ENCODE measurements around the gene AQP2. TPM values are rescaled to one million over a fixed set of nuclear protein-coding genes. Genes with fewer than 3 reads are reported as not detected.

AQP2 gene
- total RNA-seq, 1 donor from 2014 or later: not detected

GRCh38 chr12:50006280-50006679 is 55.7 kb downstream of the AQP2 start:
- H3K27ac Mint-ChIP-seq (ENCODE audit: unreplicated experiment): no peak overlapping the region
- peaks cover 6% of the 10 kb centered on the region for H3K4me1 Mint-ChIP-seq (ENCODE audit: unreplicated experiment)

DNA sequence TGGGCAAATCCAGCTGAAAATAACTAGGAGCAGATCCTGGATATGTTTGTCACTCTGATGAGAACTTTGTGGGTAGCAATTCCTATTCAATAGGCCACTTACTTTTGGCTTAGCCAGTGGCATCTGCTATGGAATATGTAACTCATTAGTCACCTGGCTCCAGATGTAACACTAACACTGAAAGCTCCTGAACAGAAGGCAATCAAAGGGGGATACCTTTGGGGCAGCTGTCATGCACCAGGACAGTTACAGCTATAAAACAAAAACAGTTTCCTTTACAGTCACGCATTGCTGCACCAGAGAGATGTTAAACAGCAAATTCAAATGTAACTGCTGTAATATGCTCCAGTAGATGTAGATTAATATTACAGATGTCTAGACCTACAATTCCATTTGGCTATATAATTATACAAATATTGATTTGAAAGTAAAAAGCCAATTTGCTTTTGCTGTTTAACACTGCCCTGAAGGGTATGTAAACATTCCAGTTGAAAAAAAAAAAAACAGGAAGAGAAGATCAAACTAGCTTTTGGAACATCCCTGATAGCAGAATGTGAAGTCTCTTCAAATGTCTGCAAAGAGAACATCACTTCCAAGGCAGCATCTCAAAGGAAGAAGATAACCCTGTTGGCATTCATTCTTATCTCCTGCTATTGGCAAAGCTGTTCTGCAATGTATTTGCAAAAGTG is 56.4 kb downstream of the AQP2 start:
- DNase-seq (ENCODE audit: extremely low spot score, unreplicated experiment): no peak
- H3K4me1 Mint-ChIP-seq (ENCODE audit: unreplicated experiment): peaks cover 6% of the 10 kb centered on the region
- H3K27me3 Mint-ChIP-seq (ENCODE audit: unreplicated experiment): no peaks in the 10 kb centered on the region
- peaks cover 4% of the 10 kb centered on the region for H3K36me3 Mint-ChIP-seq (ENCODE audit: unreplicated experiment)
- H3K27ac Mint-ChIP-seq (ENCODE audit: unreplicated experiment): peak overlapping the region; percentile 53
- no peaks in the 10 kb centered on the region for H3K9me3 Mint-ChIP-seq (ENCODE audit: unreplicated experiment)
- TF ChIP-seq, protein P1, sequence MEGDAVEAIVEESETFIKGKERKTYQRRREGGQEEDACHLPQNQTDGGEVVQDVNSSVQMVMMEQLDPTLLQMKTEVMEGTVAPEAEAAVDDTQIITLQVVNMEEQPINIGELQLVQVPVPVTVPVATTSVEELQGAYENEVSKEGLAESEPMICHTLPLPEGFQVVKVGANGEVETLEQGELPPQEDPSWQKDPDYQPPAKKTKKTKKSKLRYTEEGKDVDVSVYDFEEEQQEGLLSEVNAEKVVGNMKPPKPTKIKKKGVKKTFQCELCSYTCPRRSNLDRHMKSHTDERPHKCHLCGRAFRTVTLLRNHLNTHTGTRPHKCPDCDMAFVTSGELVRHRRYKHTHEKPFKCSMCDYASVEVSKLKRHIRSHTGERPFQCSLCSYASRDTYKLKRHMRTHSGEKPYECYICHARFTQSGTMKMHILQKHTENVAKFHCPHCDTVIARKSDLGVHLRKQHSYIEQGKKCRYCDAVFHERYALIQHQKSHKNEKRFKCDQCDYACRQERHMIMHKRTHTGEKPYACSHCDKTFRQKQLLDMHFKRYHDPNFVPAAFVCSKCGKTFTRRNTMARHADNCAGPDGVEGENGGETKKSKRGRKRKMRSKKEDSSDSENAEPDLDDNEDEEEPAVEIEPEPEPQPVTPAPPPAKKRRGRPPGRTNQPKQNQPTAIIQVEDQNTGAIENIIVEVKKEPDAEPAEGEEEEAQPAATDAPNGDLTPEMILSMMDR (IDR thresholded peaks at IDR 0.05): no peak
- H3K4me3 Mint-ChIP-seq (ENCODE audit: unreplicated experiment): no peak overlapping the region

More at GRCh38 chr12:50006280-50006679, 55.7 kb downstream of the AQP2 start:
- H3K9me3 Mint-ChIP-seq (ENCODE audit: unreplicated experiment): no peaks in the 10 kb centered on the region
- TF ChIP-seq, protein P1 (IDR thresholded peaks at IDR 0.05): no peak
- H3K4me3 Mint-ChIP-seq (ENCODE audit: unreplicated experiment): no peak overlapping the region
- DNase-seq (ENCODE audit: extremely low spot score, unreplicated experiment): no peak
- peaks cover 4% of the 10 kb centered on the region for H3K36me3 Mint-ChIP-seq (ENCODE audit: unreplicated experiment)
- H3K27me3 Mint-ChIP-seq (ENCODE audit: unreplicated experiment): no peaks in the 10 kb centered on the region

Other genes with a start within 250 kb of the AQP2 start
- gene FMNL3, start 243.3 kb upstream of the AQP2 start, total RNA-seq: 37.4 and 37.7 TPM in 2 replicates
- 385 TPM in 2 replicates for gene TMBIM6, start 209.2 kb upstream of the AQP2 start, total RNA-seq
- gene NCKAP5L, start 122.3 kb upstream of the AQP2 start, total RNA-seq: 39.1 and 42.4 TPM in 2 replicates
- gene BCDIN3D, start 107.6 kb upstream of the AQP2 start, total RNA-seq: 4.2 and 5.3 TPM in 2 replicates
- gene FAIM2, start 46.8 kb upstream of the AQP2 start, total RNA-seq: 1.4 and 1.5 TPM in 2 replicates
- gene AQP5, start 11.1 kb downstream of the AQP2 start, total RNA-seq: 0.24 and 0.46 TPM in 2 replicates
- gene AQP6, start 22.2 kb downstream of the AQP2 start, total RNA-seq: not detected in 2 replicates
- 25.9 and 28.3 TPM in 2 replicates for gene RACGAP1, start 74.8 kb downstream of the AQP2 start, total RNA-seq
- 2.1 and 3.0 TPM in 2 replicates for gene ASIC1, start 106.9 kb downstream of the AQP2 start, total RNA-seq
- gene SMARCD1, start 134.6 kb downstream of the AQP2 start, total RNA-seq: 61.4 and 66.7 TPM in 2 replicates
- 0.43 TPM in 1 of 2 replicates, not detected in the other for gene GPD1, start 153.3 kb downstream of the AQP2 start, total RNA-seq
- 41.5 and 54.9 TPM in 2 replicates for gene COX14, start 161.5 kb downstream of the AQP2 start, total RNA-seq
- 72.3 and 78.6 TPM in 2 replicates for gene CERS5, start 216.6 kb downstream of the AQP2 start, total RNA-seq

Data from osteocyte (in vitro differentiated cells).